ENCODE measurements around the gene LRRC61.

- TF ChIP-seq CTCF (IDR thresholded peaks at IDR 0.05): no peak
- no peak for TF ChIP-seq POLR2A (IDR thresholded peaks at IDR 0.05)
Observed at GRCh38 chr7:150374026-150374425, 50.9 kb downstream of the LRRC61 start.
